Measurements from ENCODE around the gene GAPDHS. TPM values are rescaled to one million over a fixed set of nuclear protein-coding genes. Genes with fewer than 3 reads are reported as not detected.
A peak's percentile ranks its signal among the peaks of the same experiment; 100 is the strongest.

The GAPDHS gene
- total and polyA plus RNA-seq, 2 of the 13 experiments (the other 11 are each of a cell fraction or from before 2014, with no cell fraction given): not detected

DNA sequence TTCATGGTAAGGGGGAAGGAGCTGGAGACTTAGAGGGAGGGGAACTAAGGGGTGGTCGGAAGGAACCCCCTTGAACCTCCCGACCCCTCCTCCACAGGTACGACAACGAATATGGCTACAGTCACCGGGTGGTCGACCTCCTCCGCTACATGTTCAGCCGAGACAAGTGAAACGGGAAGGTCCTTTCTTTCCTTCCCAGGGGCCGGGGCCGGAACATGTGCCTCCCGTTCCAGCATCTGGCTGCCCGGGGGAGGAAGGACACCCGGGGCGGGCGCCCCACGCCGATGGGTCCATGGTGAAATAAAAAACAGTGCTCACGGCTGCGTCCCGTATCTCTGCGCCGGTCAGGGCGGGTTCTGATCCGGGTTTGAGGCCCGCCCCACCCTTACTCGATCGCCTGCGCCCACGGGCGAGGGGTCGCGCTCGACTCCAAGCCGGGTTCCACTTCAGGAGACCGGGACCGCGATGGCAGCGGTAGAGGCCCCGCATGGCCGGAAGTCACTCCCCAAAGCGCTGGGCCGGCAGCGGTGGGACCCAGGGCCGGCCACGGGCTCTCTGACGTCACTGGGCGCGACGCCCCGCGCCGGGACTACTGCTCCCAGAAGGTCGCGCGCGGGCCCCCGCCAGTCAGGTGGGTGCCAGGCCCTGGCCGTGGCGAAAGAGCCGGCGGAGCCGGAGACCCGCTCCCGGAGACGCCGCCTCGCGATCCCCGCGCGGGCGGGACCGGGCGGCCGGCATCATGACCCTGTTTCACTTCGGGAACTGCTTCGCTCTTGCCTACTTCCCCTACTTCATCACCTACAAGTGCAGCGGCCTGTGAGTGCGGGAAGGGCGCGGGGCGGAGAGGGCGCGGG lies 12.0 kb downstream of the GAPDHS start, which contains the start of gene TMEM147 (continued):
- TF ChIP-seq, protein P1, sequence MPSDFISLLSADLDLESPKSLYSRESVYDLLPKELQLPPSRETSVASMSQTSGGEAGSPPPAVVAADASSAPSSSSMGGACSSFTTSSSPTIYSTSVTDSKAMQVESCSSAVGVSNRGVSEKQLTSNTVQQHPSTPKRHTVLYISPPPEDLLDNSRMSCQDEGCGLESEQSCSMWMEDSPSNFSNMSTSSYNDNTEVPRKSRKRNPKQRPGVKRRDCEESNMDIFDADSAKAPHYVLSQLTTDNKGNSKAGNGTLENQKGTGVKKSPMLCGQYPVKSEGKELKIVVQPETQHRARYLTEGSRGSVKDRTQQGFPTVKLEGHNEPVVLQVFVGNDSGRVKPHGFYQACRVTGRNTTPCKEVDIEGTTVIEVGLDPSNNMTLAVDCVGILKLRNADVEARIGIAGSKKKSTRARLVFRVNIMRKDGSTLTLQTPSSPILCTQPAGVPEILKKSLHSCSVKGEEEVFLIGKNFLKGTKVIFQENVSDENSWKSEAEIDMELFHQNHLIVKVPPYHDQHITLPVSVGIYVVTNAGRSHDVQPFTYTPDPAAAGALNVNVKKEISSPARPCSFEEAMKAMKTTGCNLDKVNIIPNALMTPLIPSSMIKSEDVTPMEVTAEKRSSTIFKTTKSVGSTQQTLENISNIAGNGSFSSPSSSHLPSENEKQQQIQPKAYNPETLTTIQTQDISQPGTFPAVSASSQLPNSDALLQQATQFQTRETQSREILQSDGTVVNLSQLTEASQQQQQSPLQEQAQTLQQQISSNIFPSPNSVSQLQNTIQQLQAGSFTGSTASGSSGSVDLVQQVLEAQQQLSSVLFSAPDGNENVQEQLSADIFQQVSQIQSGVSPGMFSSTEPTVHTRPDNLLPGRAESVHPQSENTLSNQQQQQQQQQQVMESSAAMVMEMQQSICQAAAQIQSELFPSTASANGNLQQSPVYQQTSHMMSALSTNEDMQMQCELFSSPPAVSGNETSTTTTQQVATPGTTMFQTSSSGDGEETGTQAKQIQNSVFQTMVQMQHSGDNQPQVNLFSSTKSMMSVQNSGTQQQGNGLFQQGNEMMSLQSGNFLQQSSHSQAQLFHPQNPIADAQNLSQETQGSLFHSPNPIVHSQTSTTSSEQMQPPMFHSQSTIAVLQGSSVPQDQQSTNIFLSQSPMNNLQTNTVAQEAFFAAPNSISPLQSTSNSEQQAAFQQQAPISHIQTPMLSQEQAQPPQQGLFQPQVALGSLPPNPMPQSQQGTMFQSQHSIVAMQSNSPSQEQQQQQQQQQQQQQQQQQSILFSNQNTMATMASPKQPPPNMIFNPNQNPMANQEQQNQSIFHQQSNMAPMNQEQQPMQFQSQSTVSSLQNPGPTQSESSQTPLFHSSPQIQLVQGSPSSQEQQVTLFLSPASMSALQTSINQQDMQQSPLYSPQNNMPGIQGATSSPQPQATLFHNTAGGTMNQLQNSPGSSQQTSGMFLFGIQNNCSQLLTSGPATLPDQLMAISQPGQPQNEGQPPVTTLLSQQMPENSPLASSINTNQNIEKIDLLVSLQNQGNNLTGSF (CRISPR knock-in tag; IDR thresholded peaks at IDR 0.05): 0 out of 2 replicates have a peak, but pooled peaks have one; percentile 21
- TF ChIP-seq, protein P2, sequence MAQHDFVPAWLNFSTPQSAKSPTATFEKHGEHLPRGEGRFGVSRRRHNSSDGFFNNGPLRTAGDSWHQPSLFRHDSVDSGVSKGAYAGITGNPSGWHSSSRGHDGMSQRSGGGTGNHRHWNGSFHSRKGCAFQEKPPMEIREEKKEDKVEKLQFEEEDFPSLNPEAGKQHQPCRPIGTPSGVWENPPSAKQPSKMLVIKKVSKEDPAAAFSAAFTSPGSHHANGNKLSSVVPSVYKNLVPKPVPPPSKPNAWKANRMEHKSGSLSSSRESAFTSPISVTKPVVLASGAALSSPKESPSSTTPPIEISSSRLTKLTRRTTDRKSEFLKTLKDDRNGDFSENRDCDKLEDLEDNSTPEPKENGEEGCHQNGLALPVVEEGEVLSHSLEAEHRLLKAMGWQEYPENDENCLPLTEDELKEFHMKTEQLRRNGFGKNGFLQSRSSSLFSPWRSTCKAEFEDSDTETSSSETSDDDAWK (CRISPR knock-in tag; IDR thresholded peaks at IDR 0.05): no peak
- TF ChIP-seq, protein P3, sequence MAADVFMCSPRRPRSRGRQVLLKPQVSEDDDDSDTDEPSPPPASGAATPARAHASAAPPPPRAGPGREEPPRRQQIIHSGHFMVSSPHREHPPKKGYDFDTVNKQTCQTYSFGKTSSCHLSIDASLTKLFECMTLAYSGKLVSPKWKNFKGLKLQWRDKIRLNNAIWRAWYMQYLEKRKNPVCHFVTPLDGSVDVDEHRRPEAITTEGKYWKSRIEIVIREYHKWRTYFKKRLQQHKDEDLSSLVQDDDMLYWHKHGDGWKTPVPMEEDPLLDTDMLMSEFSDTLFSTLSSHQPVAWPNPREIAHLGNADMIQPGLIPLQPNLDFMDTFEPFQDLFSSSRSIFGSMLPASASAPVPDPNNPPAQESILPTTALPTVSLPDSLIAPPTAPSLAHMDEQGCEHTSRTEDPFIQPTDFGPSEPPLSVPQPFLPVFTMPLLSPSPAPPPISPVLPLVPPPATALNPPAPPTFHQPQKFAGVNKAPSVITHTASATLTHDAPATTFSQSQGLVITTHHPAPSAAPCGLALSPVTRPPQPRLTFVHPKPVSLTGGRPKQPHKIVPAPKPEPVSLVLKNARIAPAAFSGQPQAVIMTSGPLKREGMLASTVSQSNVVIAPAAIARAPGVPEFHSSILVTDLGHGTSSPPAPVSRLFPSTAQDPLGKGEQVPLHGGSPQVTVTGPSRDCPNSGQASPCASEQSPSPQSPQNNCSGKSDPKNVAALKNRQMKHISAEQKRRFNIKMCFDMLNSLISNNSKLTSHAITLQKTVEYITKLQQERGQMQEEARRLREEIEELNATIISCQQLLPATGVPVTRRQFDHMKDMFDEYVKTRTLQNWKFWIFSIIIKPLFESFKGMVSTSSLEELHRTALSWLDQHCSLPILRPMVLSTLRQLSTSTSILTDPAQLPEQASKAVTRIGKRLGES (CRISPR knock-in tag; IDR thresholded peaks at IDR 0.05; ENCODE audit: borderline replicate concordance): peak; percentile 82; the same call in 1 of the 2 replicates
- TF ChIP-seq ZNF564 (CRISPR knock-in tag; IDR thresholded peaks at IDR 0.05) (peak; percentile 76; the same call in 1 of the 2 replicates), HMGA1 (CRISPR knock-in tag; conservative IDR thresholded peaks at IDR 0.05) (no peak), MIXL1 (CRISPR knock-in tag; IDR thresholded peaks at IDR 0.05) (no peak), CEBPG (CRISPR knock-in tag; IDR thresholded peaks at IDR 0.05) (no peak), ZNF510 (CRISPR knock-in tag; IDR thresholded peaks at IDR 0.05; ENCODE audit: low read depth) (no peak), ZNF30 (CRISPR knock-in tag; IDR thresholded peaks at IDR 0.05) (no peak), SP5 (CRISPR knock-in tag; IDR thresholded peaks at IDR 0.05; ENCODE audit: borderline replicate concordance, low read depth) (no peak)
- TF ChIP-seq, protein P4, sequence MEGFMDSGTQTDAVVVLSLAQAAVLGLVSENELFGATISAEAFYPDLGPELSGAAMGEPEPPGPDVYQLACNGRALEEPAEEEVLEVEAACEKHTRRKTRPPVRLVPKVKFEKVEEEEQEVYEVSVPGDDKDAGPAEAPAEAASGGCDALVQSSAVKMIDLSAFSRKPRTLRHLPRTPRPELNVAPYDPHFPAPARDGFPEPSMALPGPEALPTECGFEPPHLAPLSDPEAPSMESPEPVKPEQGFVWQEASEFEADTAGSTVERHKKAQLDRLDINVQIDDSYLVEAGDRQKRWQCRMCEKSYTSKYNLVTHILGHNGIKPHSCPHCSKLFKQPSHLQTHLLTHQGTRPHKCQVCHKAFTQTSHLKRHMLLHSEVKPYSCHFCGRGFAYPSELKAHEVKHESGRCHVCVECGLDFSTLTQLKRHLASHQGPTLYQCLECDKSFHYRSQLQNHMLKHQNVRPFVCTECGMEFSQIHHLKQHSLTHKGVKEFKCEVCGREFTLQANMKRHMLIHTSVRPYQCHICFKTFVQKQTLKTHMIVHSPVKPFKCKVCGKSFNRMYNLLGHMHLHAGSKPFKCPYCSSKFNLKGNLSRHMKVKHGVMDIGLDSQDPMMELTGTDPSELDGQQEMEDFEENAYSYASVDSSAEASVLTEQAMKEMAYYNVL (CRISPR knock-in tag; IDR thresholded peaks at IDR 0.05; ENCODE audit: borderline replicate concordance): no peak; the same call in 1 of the 2 replicates
- TF ChIP-seq, protein P5, sequence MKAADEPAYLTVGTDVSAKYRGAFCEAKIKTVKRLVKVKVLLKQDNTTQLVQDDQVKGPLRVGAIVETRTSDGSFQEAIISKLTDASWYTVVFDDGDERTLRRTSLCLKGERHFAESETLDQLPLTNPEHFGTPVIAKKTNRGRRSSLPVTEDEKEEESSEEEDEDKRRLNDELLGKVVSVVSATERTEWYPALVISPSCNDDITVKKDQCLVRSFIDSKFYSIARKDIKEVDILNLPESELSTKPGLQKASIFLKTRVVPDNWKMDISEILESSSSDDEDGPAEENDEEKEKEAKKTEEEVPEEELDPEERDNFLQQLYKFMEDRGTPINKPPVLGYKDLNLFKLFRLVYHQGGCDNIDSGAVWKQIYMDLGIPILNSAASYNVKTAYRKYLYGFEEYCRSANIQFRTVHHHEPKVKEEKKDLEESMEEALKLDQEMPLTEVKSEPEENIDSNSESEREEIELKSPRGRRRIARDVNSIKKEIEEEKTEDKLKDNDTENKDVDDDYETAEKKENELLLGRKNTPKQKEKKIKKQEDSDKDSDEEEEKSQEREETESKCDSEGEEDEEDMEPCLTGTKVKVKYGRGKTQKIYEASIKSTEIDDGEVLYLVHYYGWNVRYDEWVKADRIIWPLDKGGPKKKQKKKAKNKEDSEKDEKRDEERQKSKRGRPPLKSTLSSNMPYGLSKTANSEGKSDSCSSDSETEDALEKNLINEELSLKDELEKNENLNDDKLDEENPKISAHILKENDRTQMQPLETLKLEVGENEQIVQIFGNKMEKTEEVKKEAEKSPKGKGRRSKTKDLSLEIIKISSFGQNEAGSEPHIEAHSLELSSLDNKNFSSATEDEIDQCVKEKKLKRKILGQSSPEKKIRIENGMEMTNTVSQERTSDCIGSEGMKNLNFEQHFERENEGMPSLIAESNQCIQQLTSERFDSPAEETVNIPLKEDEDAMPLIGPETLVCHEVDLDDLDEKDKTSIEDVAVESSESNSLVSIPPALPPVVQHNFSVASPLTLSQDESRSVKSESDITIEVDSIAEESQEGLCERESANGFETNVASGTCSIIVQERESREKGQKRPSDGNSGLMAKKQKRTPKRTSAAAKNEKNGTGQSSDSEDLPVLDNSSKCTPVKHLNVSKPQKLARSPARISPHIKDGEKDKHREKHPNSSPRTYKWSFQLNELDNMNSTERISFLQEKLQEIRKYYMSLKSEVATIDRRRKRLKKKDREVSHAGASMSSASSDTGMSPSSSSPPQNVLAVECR (CRISPR knock-in tag; IDR thresholded peaks at IDR 0.05; ENCODE audit: borderline replicate concordance): peak; percentile 97
